HG03139 (cell line): ENCODE data around the gene RNF220.

Experiments used
- ATAC-seq: cut with Tn5 transposase; IDR thresholded peaks from one replicate; pipeline ENCODE4 v1.9.1; 2021; ENCODE audit not compliant: unreplicated experiment

Gene RNF220

GRCh38 chr1:44576456-44577150 is 171.5 kb downstream of the RNF220 start:
- no peak for ATAC-seq

GRCh38 chr1:44581205-44581604 is 176.2 kb downstream of the RNF220 start:
- no peak for ATAC-seq

GRCh38 chr1:44584167-44584566 is 179.1 kb downstream of the RNF220 start:
- ATAC-seq, result no peak

- no peak for ATAC-seq
Observed at GRCh38 chr1:44585315-44585920, 180.4 kb downstream of the RNF220 start.

GRCh38 chr1:44587796-44588460 is 182.9 kb downstream of the RNF220 start:
- ATAC-seq, result no peak

GRCh38 chr1:44588551-44589210 is 183.6 kb downstream of the RNF220 start:
- ATAC-seq, result no peak

GRCh38 chr1:44590475-44590874 is 185.4 kb downstream of the RNF220 start:
- ATAC-seq, result no peak

- ATAC-seq, result no peak
Observed at GRCh38 chr1:44591381-44591780, 186.3 kb downstream of the RNF220 start.

GRCh38 chr1:44592208-44593145 is 187.4 kb downstream of the RNF220 start:
- no peak for ATAC-seq

GRCh38 chr1:44594353-44594752 is 189.3 kb downstream of the RNF220 start:
- ATAC-seq, result no peak

GRCh38 chr1:44594871-44595735 is 190.0 kb downstream of the RNF220 start:
- peak; percentile 58 for ATAC-seq

- no peak for ATAC-seq
Observed at GRCh38 chr1:44596511-44596910, 191.5 kb downstream of the RNF220 start.

GRCh38 chr1:44598167-44598566 is 193.1 kb downstream of the RNF220 start:
- ATAC-seq, result no peak

- no peak for ATAC-seq
Observed at GRCh38 chr1:44602634-44603628, 197.9 kb downstream of the RNF220 start.

GRCh38 chr1:44603718-44604117 is 198.7 kb downstream of the RNF220 start:
- no peak for ATAC-seq

GRCh38 chr1:44604157-44604955 is 199.3 kb downstream of the RNF220 start:
- no peak for ATAC-seq

- no peak for ATAC-seq
Observed at GRCh38 chr1:44605914-44606615, 201.0 kb downstream of the RNF220 start.
